ENCODE data around the gene IL1RL1.

Gene IL1RL1

GRCh38 chr2:102331311-102331980 is 20.1 kb downstream of the IL1RL1 start:
- H3K4me1 ChIP-seq (ENCODE audit: insufficient read depth, low read length, severe bottlenecking): no peaks in the 10 kb centered on the region
- no peaks in the 10 kb centered on the region for H3F3A ChIP-seq (ENCODE audit: insufficient read depth, low read length)
- no peak overlapping the region for H3K4me3 ChIP-seq (ENCODE audit: low read depth, low read length, poor library complexity, severe bottlenecking)
- TF ChIP-seq CTCF (IDR thresholded peaks at IDR 0.05; ENCODE audit: low read length): no peak
- no peak for TF ChIP-seq EZH2 (IDR thresholded peaks at IDR 0.05; ENCODE audit: borderline replicate concordance, low read length)
- H3K79me2 ChIP-seq (ENCODE audit: insufficient read depth, low read length): no peaks in the 10 kb centered on the region
- no peak overlapping the region for H3K4me2 ChIP-seq (ENCODE audit: low read length)
- H2AFZ ChIP-seq (ENCODE audit: low read length): no peak overlapping the region
- no peaks in the 10 kb centered on the region for H3K9me2 ChIP-seq (ENCODE audit: low read depth, low read length)
- no peaks in the 10 kb centered on the region for H4K20me1 ChIP-seq (ENCODE audit: insufficient read depth, low read length)
- H3K36me3 ChIP-seq (ENCODE audit: insufficient read depth, low read length): no peaks in the 10 kb centered on the region
- no peak overlapping the region for H3K9ac ChIP-seq (ENCODE audit: low read length)
- H3K9me3 ChIP-seq (ENCODE audit: low read length): no peaks in the 10 kb centered on the region
- H3K27ac ChIP-seq (ENCODE audit: low read depth, low read length, poor library complexity, severe bottlenecking): no peak overlapping the region
- H3K27me3 ChIP-seq (ENCODE audit: insufficient read depth, low read length): no peaks in the 10 kb centered on the region

- no peaks in the 10 kb centered on the region for H3K4me1 ChIP-seq (ENCODE audit: insufficient read depth, low read length, severe bottlenecking)
- H3F3A ChIP-seq (ENCODE audit: insufficient read depth, low read length): no peaks in the 10 kb centered on the region
- H2AFZ ChIP-seq (ENCODE audit: low read length): no peak overlapping the region
- H3K9ac ChIP-seq (ENCODE audit: low read length): no peak overlapping the region
- no peak overlapping the region for H3K4me2 ChIP-seq (ENCODE audit: low read length)
- no peaks in the 10 kb centered on the region for H3K36me3 ChIP-seq (ENCODE audit: insufficient read depth, low read length)
- H3K27me3 ChIP-seq (ENCODE audit: insufficient read depth, low read length): no peaks in the 10 kb centered on the region
- H4K20me1 ChIP-seq (ENCODE audit: insufficient read depth, low read length): no peaks in the 10 kb centered on the region
- no peaks in the 10 kb centered on the region for H3K9me3 ChIP-seq (ENCODE audit: low read length)
- H3K27ac ChIP-seq (ENCODE audit: low read depth, low read length, poor library complexity, severe bottlenecking): no peak overlapping the region
- no peak overlapping the region for H3K4me3 ChIP-seq (ENCODE audit: low read depth, low read length, poor library complexity, severe bottlenecking)
- H3K79me2 ChIP-seq (ENCODE audit: insufficient read depth, low read length): no peaks in the 10 kb centered on the region
- TF ChIP-seq CTCF (IDR thresholded peaks at IDR 0.05; ENCODE audit: low read length) (no peak), EZH2 (IDR thresholded peaks at IDR 0.05; ENCODE audit: borderline replicate concordance, low read length) (no peak)
- H3K9me2 ChIP-seq (ENCODE audit: low read depth, low read length): no peaks in the 10 kb centered on the region
Measured at GRCh38 chr2:102334486-102334885, 23.1 kb downstream of the IL1RL1 start.

GRCh38 chr2:102335871-102336366 is 24.6 kb downstream of the IL1RL1 start:
- H3K4me2 ChIP-seq (ENCODE audit: low read length): no peak overlapping the region
- H3K9me2 ChIP-seq (ENCODE audit: low read depth, low read length): no peaks in the 10 kb centered on the region
- no peaks in the 10 kb centered on the region for H3K79me2 ChIP-seq (ENCODE audit: insufficient read depth, low read length)
- TF ChIP-seq CTCF (IDR thresholded peaks at IDR 0.05; ENCODE audit: low read length) (no peak), EZH2 (IDR thresholded peaks at IDR 0.05; ENCODE audit: borderline replicate concordance, low read length) (no peak)
- no peak overlapping the region for H3K9ac ChIP-seq (ENCODE audit: low read length)
- no peaks in the 10 kb centered on the region for H4K20me1 ChIP-seq (ENCODE audit: insufficient read depth, low read length)
- H3K27ac ChIP-seq (ENCODE audit: low read depth, low read length, poor library complexity, severe bottlenecking): no peak overlapping the region
- H2AFZ ChIP-seq (ENCODE audit: low read length): no peak overlapping the region
- H3K36me3 ChIP-seq (ENCODE audit: insufficient read depth, low read length): no peaks in the 10 kb centered on the region
- no peaks in the 10 kb centered on the region for H3K9me3 ChIP-seq (ENCODE audit: low read length)
- H3K27me3 ChIP-seq (ENCODE audit: insufficient read depth, low read length): no peaks in the 10 kb centered on the region
- no peak overlapping the region for H3K4me3 ChIP-seq (ENCODE audit: low read depth, low read length, poor library complexity, severe bottlenecking)
- no peaks in the 10 kb centered on the region for H3F3A ChIP-seq (ENCODE audit: insufficient read depth, low read length)
- H3K4me1 ChIP-seq (ENCODE audit: insufficient read depth, low read length, severe bottlenecking): no peaks in the 10 kb centered on the region

Data from OCI-LY1 (cell line).